ENCODE data around the gene HAUS8.
"Not testable (repeated sequence)": the region's sequence is repeated elsewhere in the genome, so short reads cannot be mapped to it uniquely, and the experiment has no call there.

HAUS8 gene

DNA sequence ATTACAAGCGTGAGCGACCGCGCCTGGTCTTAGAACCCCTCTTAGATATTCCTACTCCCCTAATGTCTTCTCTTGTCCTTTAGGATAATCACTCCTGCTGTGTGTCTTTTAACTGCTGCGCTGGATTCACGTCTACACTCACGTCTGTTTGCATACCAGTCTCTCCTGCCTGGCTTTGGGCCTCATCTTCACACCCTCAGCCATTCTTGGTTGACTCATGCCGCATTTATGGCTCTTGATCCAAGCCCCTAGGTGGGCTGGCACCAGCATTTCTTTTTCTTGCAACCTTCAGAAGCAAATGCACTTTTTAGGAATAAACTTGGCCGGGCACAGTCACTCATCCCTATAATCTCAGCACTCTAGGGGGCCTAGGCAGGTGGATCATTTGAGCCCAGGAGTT, 23.1 kb upstream of the HAUS8 start:
- no peak for DNase-seq

DNA sequence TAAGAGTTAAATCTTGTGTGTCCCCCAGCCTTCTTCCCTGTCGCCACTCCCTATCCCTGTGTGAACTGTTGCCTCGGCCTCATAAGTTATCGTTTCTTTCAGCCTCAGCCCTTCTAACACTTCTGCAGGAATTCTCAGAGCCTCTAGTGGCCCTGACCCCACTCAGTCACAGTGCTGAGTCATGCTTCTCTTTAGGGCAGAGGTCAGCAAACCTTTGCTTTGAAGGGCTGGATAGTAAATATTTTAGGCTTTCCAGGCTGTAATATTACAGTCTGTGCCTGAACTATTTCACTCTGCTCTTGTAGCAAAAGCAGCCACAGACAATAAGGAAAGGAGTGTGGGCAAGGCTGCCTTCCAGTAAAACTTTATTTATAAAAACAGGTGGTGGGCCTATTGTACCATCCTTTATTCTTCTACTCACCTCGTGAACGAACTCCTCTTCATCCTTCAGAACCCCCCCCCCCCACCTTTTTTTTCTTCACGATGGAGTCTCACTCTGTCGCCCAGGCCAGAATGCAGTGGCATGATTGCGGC, 22.4 kb upstream of the HAUS8 start:
- DNase-seq = no peak

DNA sequence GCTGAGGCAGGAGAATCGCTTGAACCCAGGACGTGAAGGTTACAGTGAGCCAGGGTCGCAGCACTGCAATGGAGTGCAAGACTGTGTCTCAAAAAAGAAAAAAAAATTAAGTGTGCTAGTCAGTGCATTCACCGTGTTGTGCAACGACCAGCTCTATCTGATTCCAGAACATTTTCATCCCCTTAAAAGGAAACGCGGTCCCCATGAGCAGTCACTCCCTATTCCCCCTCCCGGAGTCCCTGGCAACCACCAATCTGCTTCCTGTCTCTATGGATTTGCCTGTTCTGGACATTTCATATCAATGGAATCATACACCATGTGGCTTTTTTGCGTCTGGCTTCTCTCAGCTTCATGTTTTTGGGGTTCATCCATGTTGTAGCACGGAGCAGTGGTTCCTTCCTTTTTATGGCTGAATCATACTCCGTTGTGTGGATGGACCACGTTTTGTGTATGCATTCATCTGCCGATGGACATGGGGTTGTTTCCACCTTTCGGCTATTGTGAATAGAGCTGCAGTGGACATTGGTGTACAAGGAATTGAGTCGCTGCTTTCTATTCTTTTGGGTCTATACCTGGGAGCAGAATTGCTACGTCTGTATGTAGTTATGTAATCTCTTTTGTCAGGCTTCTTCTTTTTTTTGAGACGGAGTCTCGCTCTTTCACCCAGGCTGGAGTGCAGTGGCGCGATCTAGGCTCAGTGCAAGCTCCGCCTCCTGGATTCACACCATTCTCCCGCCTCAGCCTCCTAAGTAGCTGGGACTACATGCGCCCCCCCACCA, 20.1 kb upstream of the HAUS8 start:
- no peak for DNase-seq

GRCh38 chr19:17094694-17095093, 19.4 kb upstream of the HAUS8 start:
- not testable (repeated sequence) for DNase-seq

DNA sequence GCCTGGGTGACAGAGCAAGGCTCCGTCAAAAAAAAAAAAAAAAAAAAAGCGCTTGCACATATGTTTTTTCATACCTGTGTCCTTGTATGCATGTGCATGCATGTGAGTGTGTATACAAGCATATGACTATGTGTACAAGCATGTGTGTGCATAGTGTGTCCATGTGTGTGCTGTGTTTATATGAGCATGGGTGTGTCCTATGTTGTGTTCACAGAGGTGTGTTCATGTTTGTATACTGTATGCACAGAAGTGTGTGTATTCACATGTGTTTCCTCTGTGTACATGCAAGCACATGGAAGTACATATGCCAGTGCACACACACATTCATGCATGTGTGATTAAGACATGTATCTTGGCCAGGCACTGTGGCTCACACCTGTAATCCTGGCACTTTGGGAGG, 17.4 kb upstream of the HAUS8 start:
- no peak for DNase-seq

DNA sequence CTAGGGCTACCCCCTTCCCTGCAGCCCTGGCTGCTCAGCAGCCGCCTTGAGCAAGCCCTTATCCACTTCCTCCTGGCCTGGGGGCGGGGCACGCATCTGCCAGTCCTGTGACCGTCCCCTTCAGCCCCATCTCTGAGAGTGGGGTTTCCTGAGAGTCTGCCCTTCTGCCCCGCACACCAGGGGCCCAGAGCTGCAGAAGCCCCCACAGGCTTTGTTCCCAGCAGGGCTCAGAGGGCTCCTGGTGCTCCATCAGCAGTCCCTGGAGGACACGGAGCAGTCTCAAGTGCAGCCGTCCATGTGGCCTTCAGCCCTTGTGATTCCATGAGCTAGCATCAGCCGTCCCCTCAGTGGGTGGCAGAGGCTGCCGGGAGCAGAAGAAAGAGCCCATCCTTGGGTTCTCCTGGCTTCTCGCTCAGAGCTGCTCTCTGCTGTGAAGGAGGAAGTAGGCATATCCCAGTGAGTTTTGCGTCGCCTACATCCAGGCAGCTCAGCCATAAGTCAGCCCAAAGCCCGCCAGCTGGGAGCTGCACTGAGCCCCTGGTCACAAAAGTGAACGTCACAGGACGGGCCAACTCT, 16.6 kb upstream of the HAUS8 start:
- DNase-seq = no peak

DNA sequence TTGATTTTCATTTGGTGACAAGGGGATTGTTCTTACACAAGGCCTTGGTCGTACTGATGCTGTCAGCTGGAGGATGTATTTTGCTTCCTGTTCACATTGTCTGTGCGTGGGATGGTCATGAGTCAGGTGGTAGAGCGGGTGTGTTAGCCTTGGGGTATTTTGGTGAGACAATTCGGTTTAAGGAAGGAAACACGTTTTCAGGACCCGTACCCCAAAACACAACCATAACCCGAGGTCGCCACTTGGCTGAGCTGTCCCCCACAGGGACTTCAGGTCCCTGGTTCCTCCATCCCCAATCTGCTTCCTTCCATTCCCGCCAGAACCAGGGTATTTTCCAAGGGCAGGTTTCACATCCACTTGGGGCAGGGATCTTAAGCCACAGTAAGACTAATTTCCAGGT, 15.3 kb upstream of the HAUS8 start:
- DNase-seq = no peak

GRCh38 chr19:17088552-17088951, 13.3 kb upstream of the HAUS8 start:
- no peak for DNase-seq

DNA sequence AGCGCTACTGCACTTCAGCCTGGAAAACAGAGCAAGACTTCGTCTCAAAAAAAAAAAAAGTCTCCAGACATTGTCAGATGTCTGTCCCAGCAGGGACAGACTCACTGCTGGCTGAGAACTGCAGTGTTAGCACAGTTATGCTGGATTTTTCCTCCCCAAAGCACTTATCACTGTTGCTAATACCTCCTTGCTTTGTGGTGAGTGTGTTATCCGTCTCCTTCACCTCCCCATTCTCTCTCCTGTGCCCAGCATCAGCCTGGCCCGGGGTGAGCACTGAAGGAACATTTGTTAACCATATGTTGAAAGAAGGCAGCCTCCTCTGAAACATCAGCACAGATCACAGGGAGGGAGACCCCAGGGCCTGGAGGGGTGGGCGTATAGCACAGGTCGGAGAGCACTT, 11.6 kb upstream of the HAUS8 start:
- DNase-seq = no peak

GRCh38 chr19:17086120-17086519, 10.9 kb upstream of the HAUS8 start:
- DNase-seq = no peak

DNA sequence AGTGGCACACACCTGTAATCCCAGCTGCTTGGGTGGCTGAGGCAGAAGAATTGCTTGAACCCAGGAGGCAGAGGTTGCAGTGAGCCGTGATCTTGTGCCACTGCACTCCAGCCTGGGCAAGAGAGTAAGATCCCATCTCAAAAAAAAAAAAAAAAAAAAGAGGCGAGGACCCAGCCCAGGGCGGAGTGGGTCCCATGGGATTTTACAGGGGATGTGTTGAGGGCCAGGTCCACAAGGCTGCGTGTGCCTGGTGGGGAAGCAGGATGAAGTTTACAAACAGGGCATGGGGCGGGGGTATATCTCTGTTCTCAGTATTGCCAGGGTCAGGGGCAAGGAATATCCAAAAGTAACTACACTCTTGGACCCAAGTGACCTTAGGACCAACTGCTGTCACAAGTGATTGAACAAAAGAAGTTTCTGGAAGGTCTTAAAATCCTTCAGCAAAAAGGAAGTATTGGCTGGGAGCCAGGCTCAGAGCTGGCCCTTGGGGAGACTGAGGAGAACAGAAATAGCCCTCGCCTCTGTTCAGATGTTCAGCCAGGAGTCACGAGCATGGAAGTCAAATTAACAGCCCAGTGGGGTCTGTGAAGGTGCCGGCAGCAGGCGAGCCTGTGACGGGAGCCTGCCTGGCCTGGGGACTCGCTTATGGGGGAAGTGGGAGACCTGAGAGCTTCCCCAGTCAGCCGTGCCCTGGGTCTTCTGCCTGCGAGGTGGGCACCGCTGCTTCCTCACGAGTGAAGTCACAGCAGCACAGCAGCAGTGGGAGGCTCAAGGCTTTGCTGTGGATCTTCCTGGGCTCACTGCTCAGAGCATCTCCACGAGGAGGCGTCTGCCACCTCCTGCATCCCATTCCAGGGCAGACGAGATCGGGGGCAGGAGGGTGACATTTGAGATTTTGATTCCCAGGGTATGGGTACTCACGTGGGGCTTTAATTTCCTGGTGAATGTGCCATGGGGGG, 6.7 kb upstream of the HAUS8 start:
- DNase-seq = no peak

DNA sequence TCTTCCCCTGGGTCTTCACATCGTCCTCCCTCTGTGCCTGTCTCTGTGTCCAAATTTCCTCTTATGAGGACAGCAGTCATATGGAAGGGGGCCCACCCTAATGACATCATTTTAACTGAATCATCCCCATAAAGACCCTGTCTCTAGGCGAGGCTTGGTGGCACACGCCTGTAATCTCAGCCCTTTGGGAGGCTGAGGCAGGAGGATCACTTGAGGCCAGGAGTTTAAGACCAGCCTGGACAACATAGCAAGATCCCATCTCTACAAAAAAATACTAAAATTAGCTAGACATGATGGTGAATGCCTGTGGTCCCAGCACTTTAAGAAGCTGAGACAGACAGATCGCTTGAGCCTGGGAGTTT, 5.2 kb upstream of the HAUS8 start:
- no peak for DNase-seq

GRCh38 chr19:17079710-17080439, 4.6 kb upstream of the HAUS8 start:
- peak; percentile 50 to 63 (median 60) for DNase-seq

GRCh38 chr19:17078920-17079709, 3.9 kb upstream of the HAUS8 start:
- no peak for DNase-seq

DNA sequence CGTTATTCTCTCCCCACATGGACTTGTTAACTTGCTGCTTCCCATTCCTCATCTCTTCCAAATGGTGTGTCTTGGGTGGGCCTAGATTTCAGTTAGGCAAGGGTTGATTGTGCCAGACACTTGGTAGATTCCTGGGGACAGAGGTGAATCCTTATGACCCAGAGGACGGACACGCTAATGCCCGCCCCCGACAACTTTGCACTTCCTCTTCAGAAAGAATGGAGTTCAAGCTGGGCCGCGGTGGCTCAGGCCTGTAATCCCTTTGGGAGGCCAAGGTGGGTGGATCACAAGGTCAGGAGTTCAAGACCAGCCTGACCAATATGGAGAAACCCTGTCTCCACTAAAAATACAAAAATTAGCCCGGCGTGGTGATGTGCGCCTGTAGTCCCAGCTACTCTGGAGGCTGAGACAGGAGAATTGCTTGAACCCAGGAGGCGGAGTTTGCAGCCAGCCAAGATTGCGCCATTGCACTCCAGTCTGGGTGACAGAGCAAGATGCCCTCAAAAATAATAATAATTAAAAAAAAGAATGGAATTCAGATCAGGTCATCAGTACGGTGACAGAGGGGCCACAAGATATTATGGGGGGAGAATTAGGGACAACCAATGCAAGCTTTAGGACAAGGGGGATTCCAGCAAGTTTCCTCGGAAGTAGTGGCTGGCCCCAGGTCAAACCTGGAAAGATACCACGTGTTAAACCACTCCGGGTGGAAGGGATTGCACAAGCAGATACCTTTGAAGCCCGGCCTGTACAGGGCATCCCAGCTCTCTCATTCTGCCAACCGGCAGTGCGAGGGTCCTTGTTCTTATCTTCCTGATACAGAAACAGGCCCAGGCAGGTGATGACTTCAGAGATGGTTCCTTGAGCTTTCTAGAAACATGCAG, 3.0 kb upstream of the HAUS8 start:
- no peak for DNase-seq

DNA sequence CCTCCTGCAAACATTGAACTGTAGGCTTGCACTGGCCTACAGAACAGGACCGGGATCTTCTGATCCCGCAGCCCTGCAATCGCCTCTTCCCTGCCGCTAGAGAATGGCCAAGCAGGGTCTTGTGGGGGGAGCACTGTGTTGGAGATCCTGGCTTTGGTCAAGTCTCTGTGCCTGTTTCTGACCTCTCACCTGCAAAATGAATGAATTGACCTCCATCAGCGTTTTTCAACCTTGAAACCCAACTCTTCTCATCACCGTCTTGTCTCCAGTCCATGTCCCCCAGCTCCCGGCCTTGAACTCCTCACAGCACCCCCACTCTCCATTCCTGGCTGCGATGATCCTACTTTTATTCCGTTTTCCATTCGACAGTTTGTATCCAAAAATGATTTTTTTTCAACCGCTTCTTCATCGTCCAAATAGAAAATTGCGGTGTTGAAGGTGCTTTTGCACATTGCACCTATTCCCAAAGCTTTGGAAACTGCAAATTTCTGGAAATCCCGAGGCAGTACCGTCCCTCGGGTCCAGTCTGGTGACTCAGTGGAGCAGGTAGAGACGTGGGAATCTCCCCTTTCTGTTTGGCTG, 2.3 kb upstream of the HAUS8 start:
- no peak for DNase-seq

DNA sequence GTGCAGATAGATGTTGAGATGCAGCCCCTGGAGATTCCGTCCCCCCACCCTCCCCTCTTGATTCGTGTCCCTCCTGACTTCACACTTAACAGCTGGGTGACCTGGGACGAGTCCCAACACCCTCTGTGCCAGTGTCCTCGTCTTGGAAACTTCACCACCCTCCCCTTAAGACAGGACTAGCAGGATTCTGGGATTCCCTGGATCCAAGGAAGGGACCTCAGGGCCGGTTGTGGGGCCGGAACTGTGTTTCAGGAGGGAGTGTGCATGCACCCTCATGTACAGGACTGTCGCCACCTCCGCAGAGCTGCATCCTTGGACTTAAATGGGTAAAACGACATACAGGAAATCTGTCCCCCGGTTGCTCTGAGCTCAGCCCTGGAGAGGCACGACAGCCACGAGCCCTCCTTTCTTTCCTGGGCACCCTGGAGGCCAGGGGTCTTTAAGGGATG, 1.3 kb upstream of the HAUS8 start:
- DNase-seq = no peak

DNA sequence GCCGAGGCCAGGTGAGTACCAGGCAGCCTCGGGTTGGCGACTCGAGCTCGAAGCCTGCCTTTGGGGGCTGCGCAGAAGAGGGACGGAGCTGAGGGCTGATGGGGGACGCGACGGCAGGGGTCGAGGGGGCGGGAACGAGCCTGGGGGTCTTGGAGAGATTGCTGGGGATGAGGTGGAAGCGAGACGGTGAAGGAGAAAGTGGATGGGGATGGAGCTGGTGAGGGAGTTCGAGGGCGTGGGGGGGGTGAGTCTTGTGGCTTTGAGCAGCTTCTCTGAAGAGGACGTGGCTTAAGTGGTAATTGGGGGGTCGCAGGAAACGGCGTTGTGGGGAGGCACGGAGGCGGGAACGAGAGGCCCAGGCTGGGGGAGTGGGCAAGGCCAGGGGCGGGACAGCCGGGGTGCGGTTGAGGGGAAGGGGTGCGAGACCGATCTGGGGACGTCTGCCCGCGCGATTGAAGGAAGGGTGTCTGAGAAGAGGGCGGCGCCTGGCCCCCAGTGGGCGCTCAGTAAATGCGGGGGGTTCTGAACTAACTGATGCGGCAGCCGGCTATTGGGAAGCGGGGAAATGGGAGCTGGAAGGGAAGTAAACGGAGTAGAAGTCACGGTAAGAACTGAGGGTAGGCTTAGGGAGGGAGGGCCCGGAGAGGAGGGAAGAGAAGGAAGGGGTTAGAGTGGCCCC, 751 bp upstream of the HAUS8 start:
- DNase-seq = peak in 3 of 4 experiments; percentile 34 to 42 (median 37)

- no peak for DNase-seq
Measured at GRCh38 chr19:17074634-17075034, 618 bp downstream of the HAUS8 start.

All from activated CD4-positive, CD25-positive, alpha-beta regulatory T cell (primary cell).